A549 (cell line): Measurements from ENCODE around the gene ADAM30. TPM values are rescaled to one million over a fixed set of nuclear protein-coding genes. Genes with fewer than 3 reads are reported as not detected.

ENCODE experiments used
- ATAC-seq, 2 experiments: fragments of 200-7000 bp in 1 of 2; fragments of >200 bp in 1 of 2; cut with Nextera tagmentation in 1 of 2; cut with Tn5 transposase in 1 of 2; 3 replicates each; pipeline versions ENCODE4 v1.8.0 to v1.9.1; 2018 to 2020; ENCODE audit warnings: mild to moderate bottlenecking in 1 of 2, moderate library complexity in 1 of 2
- CTCF ChIA-PET: fragments of 300-600 bp; sonication (Branson Sonifier 250); formaldehyde crosslinking; extraction: SDS; loops from one replicate; lab custom pipeline; 2021; ENCODE audit warnings: antibody characterized with exemption, inconsistent platforms; lab: Yijun Ruan, JAX
- POLR2A ChIA-PET: fragments of 350-600 bp; formaldehyde crosslinking; extraction: SDS; loops from one replicate; lab custom pipeline; 2021; ENCODE audit warnings: antibody characterized with exemption, inconsistent platforms; lab: Yijun Ruan, JAX
- DNase-seq, 2 experiments: peaks; one replicate each; pipeline versions ENCODE4 v3.0.0 to v3.0.0-alpha.2; 2011 to 2016; ENCODE audit warnings: low read depth in 1 of 2, low spot score in 1 of 2
- FAIRE-seq: peaks from 2 replicates; lab custom pipeline; 2011; peaks lifted over from hg19 to GRCh38; lab: Jason Lieb, UNC
- H3K27ac ChIP-seq, 2 experiments: fragments of >200 bp; sonication (Bioruptor Twin); formaldehyde crosslinking; 3 replicates each; pipeline ENCODE4 v1.5.1; 2016 to 2017
- H3K4me1 ChIP-seq: fragments of >200 bp; sonication (Bioruptor Twin); formaldehyde crosslinking; 3 replicates; pipeline ENCODE4 v1.6.1; 2016
- H3K4me2 ChIP-seq: fragments of >200 bp; sonication (Bioruptor Twin); formaldehyde crosslinking; 3 replicates; pipeline ENCODE4 v1.6.1; 2016
- H3K4me3 ChIP-seq: fragments of >200 bp; sonication (Bioruptor Twin); formaldehyde crosslinking; 3 replicates; pipeline ENCODE4 v1.5.1; 2016
- H3K9me3 ChIP-seq: fragments of >200 bp; sonication (Bioruptor Twin); formaldehyde crosslinking; 3 replicates; pipeline ENCODE4 v1.6.1; 2016
- BHLHE40 ChIP-seq: IDR thresholded peaks from 2 replicates; pipeline ENCODE4 v1.6.1; 2012; ENCODE audit warnings: low read depth, low read length, inconsistent platforms
- CEBPB ChIP-seq, 2 experiments: fragments of >200 bp in 1 of 2; sonication (Bioruptor Twin) in 1 of 2; formaldehyde crosslinking in 1 of 2; IDR thresholded peaks; 2 replicates each; pipeline ENCODE4 v1.6.1; 2012 to 2016
- CHD2 ChIP-seq: fragments of 150-350 bp; IDR thresholded peaks from 2 replicates; pipeline ENCODE4 v1.6.1; 2014; ENCODE audit warnings: low read length; ENCODE audit not compliant: partially characterized antibody
- CHD4 ChIP-seq: fragments of 200-600 bp; sonication (generic); IDR thresholded peaks from 2 replicates; pipeline ENCODE4 v1.6.1; 2016; ENCODE audit warnings: antibody characterized with exemption, mild to moderate bottlenecking, borderline replicate concordance
- ESRRA ChIP-seq: fragments of 150-350 bp; IDR thresholded peaks from 2 replicates; pipeline ENCODE4 v1.6.1; 2014; ENCODE audit warnings: mild to moderate bottlenecking, low read length, borderline replicate concordance
- FOSB ChIP-seq: fragments of 250-450 bp; sonication (Bioruptor Pico); IDR thresholded peaks from 2 replicates; pipeline ENCODE4 v1.5.0; 2020; ENCODE audit warnings: mild to moderate bottlenecking, moderate library complexity
- FOXS1 ChIP-seq: fragments of 250-450 bp; sonication (Bioruptor Pico); IDR thresholded peaks from 2 replicates; pipeline ENCODE4 v1.5.0; 2020; ENCODE audit warnings: mild to moderate bottlenecking, moderate library complexity
- HEYL ChIP-seq: fragments of 250-450 bp; sonication (Bioruptor Pico); IDR thresholded peaks from 2 replicates; pipeline ENCODE4 v1.8.0; 2021; ENCODE audit warnings: mild to moderate bottlenecking, moderate library complexity
- HOXA7 ChIP-seq: fragments of 250-450 bp; sonication (Bioruptor Pico); IDR thresholded peaks from 2 replicates; pipeline ENCODE4 v1.5.0; 2020; ENCODE audit warnings: mild to moderate bottlenecking, moderate library complexity
- HOXB13 ChIP-seq: fragments of 250-450 bp; sonication (Bioruptor Pico); IDR thresholded peaks from 2 replicates; pipeline ENCODE4 v1.5.0; 2020; ENCODE audit warnings: low read depth, mild to moderate bottlenecking, moderate library complexity
- JUN ChIP-seq, 2 experiments: fragments of >200 bp; sonication (Bioruptor Twin); formaldehyde crosslinking; IDR thresholded peaks; 2 replicates in 1 of 2; 3 replicates in 1 of 2; pipeline ENCODE4 v1.6.1; 2016 to 2017
- KDM1A ChIP-seq: fragments of 200-600 bp; sonication (generic); IDR thresholded peaks from 2 replicates; pipeline ENCODE4 v1.6.1; 2016; ENCODE audit warnings: low read depth, mild to moderate bottlenecking
- MAFK ChIP-seq: fragments of 450-650 bp; IDR thresholded peaks from 2 replicates; pipeline ENCODE4 v1.6.1; 2014; ENCODE audit not compliant: partially characterized antibody
- MYC ChIP-seq: IDR thresholded peaks from 2 replicates; pipeline ENCODE4 v1.6.1; 2012; ENCODE audit warnings: mild to moderate bottlenecking, inconsistent platforms, low read length, improper control_type of control experiment, borderline replicate concordance
- PHF8 ChIP-seq: fragments of 200-600 bp; sonication (generic); IDR thresholded peaks from 2 replicates; pipeline ENCODE4 v1.6.1; 2016; ENCODE audit warnings: low read depth, mild to moderate bottlenecking, antibody characterized with exemption, moderate library complexity, borderline replicate concordance
- RNF2 ChIP-seq: fragments of 200-600 bp; sonication (generic); IDR thresholded peaks from 2 replicates; pipeline ENCODE4 v1.6.1; 2016; ENCODE audit warnings: low read depth, mild to moderate bottlenecking, antibody characterized with exemption, moderate library complexity, borderline replicate concordance
- SMC3 ChIP-seq: fragments of >200 bp; sonication (Bioruptor Twin); formaldehyde crosslinking; IDR thresholded peaks from 3 replicates; pipeline ENCODE4 v1.6.1; 2018; ENCODE audit warnings: inconsistent platforms
- SREBF2 ChIP-seq: fragments of 450-650 bp; IDR thresholded peaks from 2 replicates; pipeline ENCODE4 v1.6.1; 2014; ENCODE audit warnings: mild to moderate bottlenecking, moderate library complexity
- TFCP2L1 ChIP-seq: fragments of 250-450 bp; sonication (Bioruptor Pico); IDR thresholded peaks from 2 replicates; pipeline ENCODE4 v1.5.0; 2021; ENCODE audit warnings: mild to moderate bottlenecking
- TP53 ChIP-seq: fragments of 250-450 bp; sonication (Bioruptor Pico); IDR thresholded peaks from 2 replicates; pipeline ENCODE4 v1.5.0; 2021; ENCODE audit warnings: mild to moderate bottlenecking, moderate library complexity
- ZSCAN20 ChIP-seq: fragments of 250-450 bp; sonication (Bioruptor Pico); IDR thresholded peaks from 2 replicates; pipeline ENCODE4 v1.8.0; 2022; ENCODE audit warnings: mild to moderate bottlenecking, moderate library complexity
- WGBS: methylation state at CpG from one replicate; pipeline ENCODE4 v1.1.6; 2017; ENCODE audit errors: missing lambda C conversion rate; 5-methylcytosine and 5-hydroxymethylcytosine counted together
- polyA plus RNA-seq, 4 experiments: library from polyadenylated mRNA; depleted of rRNA in 3 of 4; stranded (reverse); fragments of >200 nt; fragmentation: RNase III in 1 of 4; extraction: RNeasy Plus Mini Kit Qiagen cat#74134 plus additional on column Dnase treatment in 1 of 4; gene quantifications; 2 replicates in 3 of 4; 3 replicates in 1 of 4; pipeline ENCODE4 v1.2.3, GENCODE V29; 2011 to 2017
- TF ChIP-seq, protein P1 (sequence below): fragments of 250-450 bp; sonication (Bioruptor Pico); IDR thresholded peaks from 2 replicates; pipeline ENCODE4 v1.5.0; 2021; ENCODE audit warnings: mild to moderate bottlenecking, moderate library complexity, borderline replicate concordance
- TF ChIP-seq, protein P2 (sequence below): IDR thresholded peaks from 2 replicates; pipeline ENCODE4 v1.6.1; 2012
- TF ChIP-seq, protein P3 (sequence below): IDR thresholded peaks from 2 replicates; pipeline ENCODE4 v1.6.1; 2012; ENCODE audit warnings: low read depth, borderline replicate concordance

ADAM30 gene
- polyA plus RNA-seq, 2 of the 4 experiments (the other 2 are of a cell fraction), result not detected

DNA sequence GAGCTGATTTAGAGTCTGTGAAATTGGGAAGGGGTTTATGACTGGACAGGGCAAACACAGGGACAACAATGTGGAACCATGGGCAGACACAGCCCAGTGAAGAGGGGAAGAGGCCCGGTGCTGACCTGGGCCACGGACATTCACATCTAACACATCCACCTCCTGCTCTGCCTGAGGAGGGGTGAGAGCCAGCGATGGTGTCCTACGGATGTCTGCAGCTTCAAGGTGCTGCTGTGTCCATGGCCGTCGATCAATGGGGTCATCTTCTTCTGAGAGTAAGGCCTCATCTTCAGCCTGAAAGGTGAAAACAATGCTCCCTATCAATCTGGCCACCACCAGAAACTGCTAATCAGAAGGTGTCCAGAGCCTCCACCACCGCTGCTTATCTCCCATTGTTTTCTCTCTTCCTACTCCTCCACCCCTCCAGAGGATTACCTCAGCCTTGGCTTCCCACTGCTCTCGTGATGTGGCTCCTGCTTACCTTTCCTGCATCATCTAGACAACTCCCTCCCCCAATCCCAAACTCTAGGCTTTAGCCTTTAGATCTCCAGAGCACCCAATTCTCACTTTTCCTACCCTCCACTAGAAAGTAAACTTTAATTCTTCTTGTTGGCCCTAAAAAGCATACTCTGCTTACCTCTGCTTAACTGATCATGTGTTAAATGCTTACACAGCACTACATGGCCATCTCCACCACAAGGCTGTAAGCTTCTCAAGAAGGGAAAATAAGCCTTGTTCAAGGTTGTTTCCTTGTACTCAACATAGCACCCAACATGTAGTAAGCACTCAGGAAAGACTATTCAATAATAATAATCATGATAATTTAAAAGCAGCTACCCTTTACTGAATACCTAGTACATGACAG, 24.0 kb upstream of the ADAM30 start:
- ATAC-seq (no peak), FAIRE-seq (no peak), DNase-seq (no peak)
- POLR2A ChIA-PET, result no interaction called here
- TF ChIP-seq ESRRA, result no peak
- TF ChIP-seq MAFK, result peak; percentile 17
- Histone ChIP-seq H3K4me2 (no peak overlapping the region), H3K9me3 (no peaks in the 10 kb centered on the region), H3K4me1 (no peaks in the 10 kb centered on the region), H3K4me3 (no peak overlapping the region), H3K27ac (no peak overlapping the region)
- CTCF ChIA-PET, result no interaction called here
- 93% methylated on average over 8 of the region's 8 CpGs for WGBS

DNA sequence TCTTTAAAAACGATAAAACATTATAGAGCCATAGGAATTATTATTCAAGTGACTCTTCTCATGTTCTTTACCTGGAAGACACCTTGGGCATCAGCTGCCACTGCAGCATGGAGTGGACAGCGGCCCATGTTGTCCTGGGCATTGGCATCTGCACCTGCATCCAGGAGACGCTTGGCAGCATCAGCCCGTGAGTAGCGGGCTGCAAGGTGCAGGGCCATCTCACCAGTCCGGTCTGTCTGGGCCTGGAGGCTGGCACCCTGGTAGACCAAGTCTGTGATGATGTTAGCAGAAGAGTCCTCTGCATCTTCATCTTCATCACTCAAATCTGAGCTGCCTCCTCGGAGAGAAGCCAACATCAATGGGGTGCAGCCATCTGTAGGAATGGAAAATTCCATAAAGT, 22.9 kb upstream of the ADAM30 start:
- Histone ChIP-seq H3K27ac (no peak overlapping the region), H3K4me3 (no peak overlapping the region), H3K4me2 (no peak overlapping the region), H3K4me1 (no peaks in the 10 kb centered on the region), H3K9me3 (no peaks in the 10 kb centered on the region)
- ATAC-seq, result no peak
- TF ChIP-seq PHF8 (no peak), SREBF2 (no peak), MAFK (no peak), JUN (IDR thresholded peaks at IDR 0.05) (no peak), ZSCAN20 (no peak), CHD4 (no peak), CHD2 (no peak), SMC3 (no peak), FOSB (no peak), FOXS1 (CRISPR knock-in tag) (no peak), ESRRA (no peak)
- TF ChIP-seq, protein P1, sequence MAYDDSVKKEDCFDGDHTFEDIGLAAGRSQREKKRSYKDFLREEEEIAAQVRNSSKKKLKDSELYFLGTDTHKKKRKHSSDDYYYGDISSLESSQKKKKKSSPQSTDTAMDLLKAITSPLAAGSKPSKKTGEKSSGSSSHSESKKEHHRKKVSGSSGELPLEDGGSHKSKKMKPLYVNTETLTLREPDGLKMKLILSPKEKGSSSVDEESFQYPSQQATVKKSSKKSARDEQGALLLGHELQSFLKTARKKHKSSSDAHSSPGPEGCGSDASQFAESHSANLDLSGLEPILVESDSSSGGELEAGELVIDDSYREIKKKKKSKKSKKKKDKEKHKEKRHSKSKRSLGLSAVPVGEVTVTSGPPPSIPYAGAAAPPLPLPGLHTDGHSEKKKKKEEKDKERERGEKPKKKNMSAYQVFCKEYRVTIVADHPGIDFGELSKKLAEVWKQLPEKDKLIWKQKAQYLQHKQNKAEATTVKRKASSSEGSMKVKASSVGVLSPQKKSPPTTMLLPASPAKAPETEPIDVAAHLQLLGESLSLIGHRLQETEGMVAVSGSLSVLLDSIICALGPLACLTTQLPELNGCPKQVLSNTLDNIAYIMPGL, result no peak
- TF ChIP-seq, protein P2, sequence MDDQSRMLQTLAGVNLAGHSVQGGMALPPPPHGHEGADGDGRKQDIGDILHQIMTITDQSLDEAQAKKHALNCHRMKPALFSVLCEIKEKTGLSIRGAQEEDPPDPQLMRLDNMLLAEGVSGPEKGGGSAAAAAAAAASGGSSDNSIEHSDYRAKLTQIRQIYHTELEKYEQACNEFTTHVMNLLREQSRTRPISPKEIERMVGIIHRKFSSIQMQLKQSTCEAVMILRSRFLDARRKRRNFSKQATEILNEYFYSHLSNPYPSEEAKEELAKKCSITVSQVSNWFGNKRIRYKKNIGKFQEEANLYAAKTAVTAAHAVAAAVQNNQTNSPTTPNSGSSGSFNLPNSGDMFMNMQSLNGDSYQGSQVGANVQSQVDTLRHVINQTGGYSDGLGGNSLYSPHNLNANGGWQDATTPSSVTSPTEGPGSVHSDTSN, result no peak
- TF ChIP-seq, protein P3, sequence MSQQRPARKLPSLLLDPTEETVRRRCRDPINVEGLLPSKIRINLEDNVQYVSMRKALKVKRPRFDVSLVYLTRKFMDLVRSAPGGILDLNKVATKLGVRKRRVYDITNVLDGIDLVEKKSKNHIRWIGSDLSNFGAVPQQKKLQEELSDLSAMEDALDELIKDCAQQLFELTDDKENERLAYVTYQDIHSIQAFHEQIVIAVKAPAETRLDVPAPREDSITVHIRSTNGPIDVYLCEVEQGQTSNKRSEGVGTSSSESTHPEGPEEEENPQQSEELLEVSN, result no peak
- 85% methylated on average over 6 of the region's 7 CpGs for WGBS
- no peak for FAIRE-seq
- POLR2A ChIA-PET, result no interaction called here
- DNase-seq, result no peak
- CTCF ChIA-PET, result no interaction called here

DNA sequence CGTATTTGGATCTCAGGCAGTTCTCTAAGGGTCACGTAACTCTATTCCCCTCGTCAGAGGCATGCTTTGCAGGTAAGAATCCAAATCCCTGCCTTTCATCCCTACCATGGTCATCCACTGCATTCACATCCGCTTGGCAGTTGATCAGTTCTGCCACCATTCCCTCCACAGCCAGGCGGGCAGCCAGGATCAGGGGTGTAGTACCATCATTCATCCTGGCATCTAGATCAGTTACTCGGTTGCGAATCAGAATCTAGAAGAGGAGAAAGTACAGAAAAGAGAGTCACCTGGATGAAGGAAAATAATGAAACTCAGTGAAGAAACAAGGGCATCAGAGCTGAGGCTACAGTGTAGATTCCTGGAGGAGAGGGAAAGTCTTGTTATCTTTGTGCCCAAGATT, 22.0 kb upstream of the ADAM30 start:
- H3K4me3 ChIP-seq, result no peak overlapping the region
- CTCF ChIA-PET, result no interaction called here
- no peaks in the 10 kb centered on the region for H3K9me3 ChIP-seq
- H3K27ac ChIP-seq, result no peak overlapping the region
- POLR2A ChIA-PET, result no interaction called here
- DNase-seq, result no peak
- no peak for FAIRE-seq
- ATAC-seq, result no peak
- TF ChIP-seq, protein P2, result no peak
- no peak for TF ChIP-seq HEYL (CRISPR knock-in tag)
- TF ChIP-seq BHLHE40, result no peak
- TF ChIP-seq TP53, result no peak
- TF ChIP-seq HOXA7 (CRISPR knock-in tag), result no peak
- TF ChIP-seq ESRRA, result no peak
- TF ChIP-seq HOXB13 (CRISPR knock-in tag), result no peak
- TF ChIP-seq PHF8, result no peak
- no peak for TF ChIP-seq TFCP2L1
- no peak for TF ChIP-seq RNF2
- TF ChIP-seq, protein P1, result no peak
- TF ChIP-seq FOXS1 (CRISPR knock-in tag), result no peak
- TF ChIP-seq CEBPB (IDR thresholded peaks at IDR 0.05), result no peak
- TF ChIP-seq, protein P3, result no peak
- TF ChIP-seq SREBF2, result no peak
- TF ChIP-seq CHD2, result no peak
- TF ChIP-seq MYC, result no peak
- no peak for TF ChIP-seq KDM1A
- H3K4me2 ChIP-seq, result no peak overlapping the region
- WGBS, result 92% methylated on average over 7 of the region's 7 CpGs
- no peaks in the 10 kb centered on the region for H3K4me1 ChIP-seq
